ENCODE results near the gene CEP295NL. TPM values are rescaled to one million over a fixed set of nuclear protein-coding genes. Genes with fewer than 3 reads are reported as not detected.

CEP295NL gene
- total RNA-seq, 1 donor from 2014 or later = 7.3 TPM

DNA sequence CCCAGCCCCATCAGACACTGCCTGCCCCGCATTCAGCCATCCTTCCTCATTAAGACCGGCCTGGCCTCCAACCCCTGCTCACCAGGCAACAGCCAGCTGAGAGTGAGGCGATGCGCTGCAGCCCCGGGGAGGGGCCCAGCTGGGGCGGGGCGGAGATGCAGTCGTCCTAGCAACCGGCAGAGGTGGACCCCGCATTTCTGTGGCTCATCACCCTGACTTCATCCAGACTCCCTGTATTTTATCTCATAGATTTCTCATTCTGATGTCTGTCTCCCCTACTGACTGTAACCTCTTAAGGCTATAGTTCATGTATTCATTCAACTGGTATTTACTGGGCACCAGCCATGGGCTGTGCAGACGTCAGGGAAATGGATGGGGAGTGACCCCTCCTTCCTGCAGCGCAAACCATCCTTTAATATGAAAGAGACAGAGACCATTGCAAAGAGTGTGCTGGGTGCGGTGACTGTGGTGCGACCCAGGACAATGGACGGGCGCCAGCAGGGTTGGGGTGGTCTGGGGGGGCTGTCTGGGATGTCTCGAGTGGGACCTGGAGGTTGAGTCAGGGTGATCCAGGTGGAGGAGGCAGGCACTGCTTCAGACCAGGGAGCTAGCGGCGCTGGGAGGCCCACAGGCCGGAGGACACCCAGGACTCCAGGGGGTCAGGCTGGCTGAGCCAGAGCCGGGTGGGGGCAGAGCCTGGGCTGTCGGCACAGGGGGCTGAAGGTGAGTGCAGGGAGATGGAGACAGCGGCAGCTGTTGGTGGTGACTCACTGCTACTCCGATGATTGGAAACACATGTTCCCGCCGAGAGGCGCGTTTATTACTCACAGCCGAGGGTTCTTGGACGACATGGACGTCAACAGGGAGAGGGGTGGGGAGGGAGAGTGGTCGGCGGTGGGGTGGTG is 32.7 kb upstream of the CEP295NL start:
- peak overlapping the region; percentile 47 for H3K4me3 Mint-ChIP-seq (ENCODE audit: unreplicated experiment)

GRCh38 chr17:78934681-78935418 is 31.8 kb upstream of the CEP295NL start:
- no peak for DNase-seq (ENCODE audit: extremely low spot score, unreplicated experiment)
- TF ChIP-seq, protein P1, sequence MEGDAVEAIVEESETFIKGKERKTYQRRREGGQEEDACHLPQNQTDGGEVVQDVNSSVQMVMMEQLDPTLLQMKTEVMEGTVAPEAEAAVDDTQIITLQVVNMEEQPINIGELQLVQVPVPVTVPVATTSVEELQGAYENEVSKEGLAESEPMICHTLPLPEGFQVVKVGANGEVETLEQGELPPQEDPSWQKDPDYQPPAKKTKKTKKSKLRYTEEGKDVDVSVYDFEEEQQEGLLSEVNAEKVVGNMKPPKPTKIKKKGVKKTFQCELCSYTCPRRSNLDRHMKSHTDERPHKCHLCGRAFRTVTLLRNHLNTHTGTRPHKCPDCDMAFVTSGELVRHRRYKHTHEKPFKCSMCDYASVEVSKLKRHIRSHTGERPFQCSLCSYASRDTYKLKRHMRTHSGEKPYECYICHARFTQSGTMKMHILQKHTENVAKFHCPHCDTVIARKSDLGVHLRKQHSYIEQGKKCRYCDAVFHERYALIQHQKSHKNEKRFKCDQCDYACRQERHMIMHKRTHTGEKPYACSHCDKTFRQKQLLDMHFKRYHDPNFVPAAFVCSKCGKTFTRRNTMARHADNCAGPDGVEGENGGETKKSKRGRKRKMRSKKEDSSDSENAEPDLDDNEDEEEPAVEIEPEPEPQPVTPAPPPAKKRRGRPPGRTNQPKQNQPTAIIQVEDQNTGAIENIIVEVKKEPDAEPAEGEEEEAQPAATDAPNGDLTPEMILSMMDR (IDR thresholded peaks at IDR 0.05) = no peak
- Mint-ChIP-seq H3K9me3 (ENCODE audit: unreplicated experiment) (no peaks in the 10 kb centered on the region), H3K27me3 (ENCODE audit: unreplicated experiment) (no peaks in the 10 kb centered on the region), H3K4me1 (ENCODE audit: unreplicated experiment) (peaks cover 63% of the 10 kb centered on the region), H3K27ac (ENCODE audit: unreplicated experiment) (peak overlapping the region; percentile 99), H3K4me3 (ENCODE audit: unreplicated experiment) (peak overlapping the region; percentile 48), H3K36me3 (ENCODE audit: unreplicated experiment) (no peaks in the 10 kb centered on the region)

More for the DNA sequence above, 32.7 kb upstream of the CEP295NL start:
- peak; percentile 93 for DNase-seq (ENCODE audit: extremely low spot score, unreplicated experiment)
- TF ChIP-seq, protein P1 (IDR thresholded peaks at IDR 0.05) = no peak
- H3K27me3 Mint-ChIP-seq (ENCODE audit: unreplicated experiment) = no peaks in the 10 kb centered on the region
- no peaks in the 10 kb centered on the region for H3K36me3 Mint-ChIP-seq (ENCODE audit: unreplicated experiment)
- H3K4me1 Mint-ChIP-seq (ENCODE audit: unreplicated experiment) = peaks cover 71% of the 10 kb centered on the region
- H3K9me3 Mint-ChIP-seq (ENCODE audit: unreplicated experiment) = no peaks in the 10 kb centered on the region
- H3K27ac Mint-ChIP-seq (ENCODE audit: unreplicated experiment) = peak overlapping the region; percentile 99

- no peaks in the 10 kb centered on the region for H3K27me3 Mint-ChIP-seq (ENCODE audit: unreplicated experiment)
Observed at GRCh38 chr17:78933959-78934568, 31.1 kb upstream of the CEP295NL start.

GRCh38 chr17:78933025-78933958 is 30.3 kb upstream of the CEP295NL start:
- no peaks in the 10 kb centered on the region for H3K36me3 Mint-ChIP-seq (ENCODE audit: unreplicated experiment)
- peak overlapping the region; percentile 99 for H3K27ac Mint-ChIP-seq (ENCODE audit: unreplicated experiment)
- H3K4me3 Mint-ChIP-seq (ENCODE audit: unreplicated experiment) = peak overlapping the region; percentile 36
- TF ChIP-seq, protein P1 (IDR thresholded peaks at IDR 0.05) = no peak
- no peaks in the 10 kb centered on the region for H3K27me3 Mint-ChIP-seq (ENCODE audit: unreplicated experiment)
- peak; percentile 90 for DNase-seq (ENCODE audit: extremely low spot score, unreplicated experiment)
- no peaks in the 10 kb centered on the region for H3K9me3 Mint-ChIP-seq (ENCODE audit: unreplicated experiment)
- peaks cover 49% of the 10 kb centered on the region for H3K4me1 Mint-ChIP-seq (ENCODE audit: unreplicated experiment)

More at GRCh38 chr17:78933959-78934568, 31.1 kb upstream of the CEP295NL start:
- H3K27ac Mint-ChIP-seq (ENCODE audit: unreplicated experiment) = peak overlapping the region; percentile 99
- peaks cover 55% of the 10 kb centered on the region for H3K4me1 Mint-ChIP-seq (ENCODE audit: unreplicated experiment)
- TF ChIP-seq, protein P1 (IDR thresholded peaks at IDR 0.05) = no peak
- no peaks in the 10 kb centered on the region for H3K36me3 Mint-ChIP-seq (ENCODE audit: unreplicated experiment)
- H3K4me3 Mint-ChIP-seq (ENCODE audit: unreplicated experiment) = peak overlapping the region; percentile 48
- no peaks in the 10 kb centered on the region for H3K9me3 Mint-ChIP-seq (ENCODE audit: unreplicated experiment)
- peak; percentile 97 for DNase-seq (ENCODE audit: extremely low spot score, unreplicated experiment)

Data from osteocyte (in vitro differentiated cells).